Left ventricle myocardium inferior (tissue), 1 donor: ENCODE results near the gene LDB2. TPM values are rescaled to one million over a fixed set of nuclear protein-coding genes. Genes with fewer than 3 reads are reported as not detected.

Experiments
- DNase-seq: peaks from one replicate; pipeline ENCODE4 v3.0.0-alpha.2; 2020
- H3K27ac ChIP-seq: fragments of 200-600 bp; replicated peaks from 2 replicates; pipeline ENCODE4 v1.8.0; 2021
- H3K27me3 ChIP-seq: fragments of 200-600 bp; 2 replicates; pipeline ENCODE4 v1.8.0; 2021; ENCODE audit warnings: low read depth
- H3K36me3 ChIP-seq: fragments of 200-600 bp; 2 replicates; pipeline ENCODE4 v1.8.0; 2021
- H3K4me1 ChIP-seq: fragments of 200-600 bp; 2 replicates; pipeline ENCODE4 v1.8.0; 2021
- H3K4me3 ChIP-seq: fragments of 200-600 bp; 2 replicates; pipeline ENCODE4 v1.8.0; 2021; ENCODE audit warnings: mild to moderate bottlenecking, moderate library complexity
- H3K9me3 ChIP-seq: fragments of 200-600 bp; replicated peaks from 2 replicates; pipeline ENCODE4 v1.8.0; 2021
- intact Hi-C: fragments of 100-400 bp; cut with micrococcal nuclease; formaldehyde crosslinking; loops from one replicate; pipeline ENCODE4 v1.11.0; 2022
- total RNA-seq: library from RNA; stranded (reverse); fragmentation: NEBNext Ultra II Directional; extraction: Animal tissue kit (Norgen Biotek cat#: 25700); gene quantifications from one replicate; pipeline ENCODE4 v1.2.1, GENCODE V29; 2021
- TF ChIP-seq, protein P1 (sequence below): fragments of 200-600 bp; IDR thresholded peaks from 2 replicates; pipeline ENCODE4 v1.8.0; 2021; ENCODE audit warnings: antibody characterized with exemption, mild to moderate bottlenecking, borderline replicate concordance
- donor health status: DM: no; HTN: yes; CAD: no; lungs with severe emphysema.

LDB2 gene
- total RNA-seq, 1 donor from 2014 or later: 29.6 TPM

DNA sequence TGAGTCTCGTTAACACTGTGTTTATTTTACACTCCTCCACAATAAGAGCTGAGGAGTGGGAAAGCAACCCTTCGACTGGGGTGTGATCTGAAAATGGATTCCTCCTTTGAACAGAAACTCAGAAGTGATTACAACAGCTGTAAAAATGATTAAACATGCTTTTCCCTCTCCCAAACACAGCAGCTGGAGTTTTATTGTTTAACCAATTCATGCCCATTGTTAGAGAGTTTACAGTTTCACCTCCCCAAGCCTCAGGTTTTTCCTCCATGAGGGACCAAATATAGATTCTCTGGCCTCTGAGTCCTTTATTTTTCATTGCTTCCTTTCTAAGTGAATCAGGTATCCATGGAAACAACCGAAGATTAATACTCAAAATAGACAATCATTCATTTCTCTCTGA is 409.2 kb downstream of the LDB2 start:
- no peaks in the 10 kb centered on the region for H3K36me3 ChIP-seq
- H3K4me3 ChIP-seq: no peak overlapping the region
- no peak for DNase-seq
- no peaks in the 10 kb centered on the region for H3K4me1 ChIP-seq
- intact Hi-C loops: no loop called here
- H3K9me3 ChIP-seq: no peaks in the 10 kb centered on the region
- no peaks in the 10 kb centered on the region for H3K27me3 ChIP-seq
- TF ChIP-seq, protein P1, sequence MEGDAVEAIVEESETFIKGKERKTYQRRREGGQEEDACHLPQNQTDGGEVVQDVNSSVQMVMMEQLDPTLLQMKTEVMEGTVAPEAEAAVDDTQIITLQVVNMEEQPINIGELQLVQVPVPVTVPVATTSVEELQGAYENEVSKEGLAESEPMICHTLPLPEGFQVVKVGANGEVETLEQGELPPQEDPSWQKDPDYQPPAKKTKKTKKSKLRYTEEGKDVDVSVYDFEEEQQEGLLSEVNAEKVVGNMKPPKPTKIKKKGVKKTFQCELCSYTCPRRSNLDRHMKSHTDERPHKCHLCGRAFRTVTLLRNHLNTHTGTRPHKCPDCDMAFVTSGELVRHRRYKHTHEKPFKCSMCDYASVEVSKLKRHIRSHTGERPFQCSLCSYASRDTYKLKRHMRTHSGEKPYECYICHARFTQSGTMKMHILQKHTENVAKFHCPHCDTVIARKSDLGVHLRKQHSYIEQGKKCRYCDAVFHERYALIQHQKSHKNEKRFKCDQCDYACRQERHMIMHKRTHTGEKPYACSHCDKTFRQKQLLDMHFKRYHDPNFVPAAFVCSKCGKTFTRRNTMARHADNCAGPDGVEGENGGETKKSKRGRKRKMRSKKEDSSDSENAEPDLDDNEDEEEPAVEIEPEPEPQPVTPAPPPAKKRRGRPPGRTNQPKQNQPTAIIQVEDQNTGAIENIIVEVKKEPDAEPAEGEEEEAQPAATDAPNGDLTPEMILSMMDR: no peak
- H3K27ac ChIP-seq: no peak overlapping the region

DNA sequence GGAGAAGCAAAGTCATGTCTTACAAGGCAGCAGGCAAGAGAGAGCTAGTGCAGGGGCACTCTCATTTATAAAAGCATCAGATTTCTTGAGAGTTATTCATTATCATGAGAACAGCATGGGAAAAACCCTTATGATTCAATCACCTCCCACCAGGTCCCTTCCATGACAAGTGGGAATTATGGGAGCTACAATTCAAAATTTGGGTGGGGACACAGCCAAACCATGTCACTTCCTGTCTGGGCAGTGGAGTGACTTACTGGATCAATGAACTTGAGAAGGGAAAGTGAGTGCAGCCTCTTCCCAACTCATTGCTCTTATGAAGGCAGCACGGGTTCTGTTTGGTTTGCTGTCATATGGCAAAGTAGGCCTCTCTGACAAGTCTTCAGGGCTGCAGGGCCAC is 410.4 kb downstream of the LDB2 start:
- TF ChIP-seq, protein P1: no peak
- H3K36me3 ChIP-seq: no peaks in the 10 kb centered on the region
- intact Hi-C loops: no loop called here
- DNase-seq: no peak
- no peak overlapping the region for H3K27ac ChIP-seq
- H3K27me3 ChIP-seq: no peaks in the 10 kb centered on the region
- no peaks in the 10 kb centered on the region for H3K9me3 ChIP-seq
- H3K4me1 ChIP-seq: no peaks in the 10 kb centered on the region
- no peak overlapping the region for H3K4me3 ChIP-seq

DNA sequence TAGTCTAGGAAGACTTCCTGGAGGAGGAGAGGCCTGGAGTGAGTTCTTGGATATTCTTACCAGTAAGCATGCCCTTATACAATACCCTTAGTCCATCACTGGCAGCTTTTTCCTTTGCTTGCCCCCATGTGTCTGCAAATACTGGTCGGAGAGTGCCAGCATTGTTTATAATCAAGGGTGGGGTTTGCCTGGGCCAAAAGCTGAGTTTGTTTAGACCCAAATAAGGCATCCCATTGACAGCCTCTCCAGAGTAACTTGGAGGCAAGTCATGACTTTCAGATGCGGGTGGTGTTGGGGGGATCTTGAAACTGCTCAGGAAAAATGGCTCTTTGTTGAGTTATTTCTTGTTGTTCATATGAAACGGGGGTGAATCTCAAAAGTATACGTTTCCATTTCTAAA is 413.7 kb downstream of the LDB2 start:
- TF ChIP-seq, protein P1: no peak
- Histone ChIP-seq H3K27me3 (no peaks in the 10 kb centered on the region), H3K9me3 (no peaks in the 10 kb centered on the region), H3K4me3 (no peak overlapping the region), H3K36me3 (no peaks in the 10 kb centered on the region), H3K4me1 (peaks cover 6% of the 10 kb centered on the region), H3K27ac (no peak overlapping the region)
- intact Hi-C loops: no loop called here
- no peak for DNase-seq

DNA sequence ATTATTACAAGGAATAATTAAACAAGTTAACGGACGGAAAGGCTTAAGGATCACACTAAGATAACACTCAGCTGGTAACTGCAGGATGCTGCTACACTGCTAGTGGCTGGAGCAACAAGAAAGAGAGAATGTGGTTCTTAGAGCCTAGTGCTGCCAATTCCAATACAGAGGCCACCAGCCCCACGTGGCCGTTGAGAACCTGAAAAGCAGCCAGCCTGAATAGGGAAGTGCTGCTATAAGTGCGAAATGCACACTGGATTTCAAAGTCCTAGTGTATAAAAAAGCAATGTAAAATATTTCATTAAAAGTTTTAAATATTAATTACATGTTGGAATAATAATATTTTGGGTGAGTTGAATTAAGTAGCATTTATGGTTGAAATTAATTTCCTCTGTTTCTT is 414.9 kb downstream of the LDB2 start:
- Histone ChIP-seq H3K4me1 (peaks cover 6% of the 10 kb centered on the region), H3K36me3 (no peaks in the 10 kb centered on the region), H3K27me3 (no peaks in the 10 kb centered on the region), H3K9me3 (no peaks in the 10 kb centered on the region), H3K4me3 (no peak overlapping the region), H3K27ac (no peak overlapping the region)
- DNase-seq: no peak
- TF ChIP-seq, protein P1: no peak
- intact Hi-C loops: no loop called here

DNA sequence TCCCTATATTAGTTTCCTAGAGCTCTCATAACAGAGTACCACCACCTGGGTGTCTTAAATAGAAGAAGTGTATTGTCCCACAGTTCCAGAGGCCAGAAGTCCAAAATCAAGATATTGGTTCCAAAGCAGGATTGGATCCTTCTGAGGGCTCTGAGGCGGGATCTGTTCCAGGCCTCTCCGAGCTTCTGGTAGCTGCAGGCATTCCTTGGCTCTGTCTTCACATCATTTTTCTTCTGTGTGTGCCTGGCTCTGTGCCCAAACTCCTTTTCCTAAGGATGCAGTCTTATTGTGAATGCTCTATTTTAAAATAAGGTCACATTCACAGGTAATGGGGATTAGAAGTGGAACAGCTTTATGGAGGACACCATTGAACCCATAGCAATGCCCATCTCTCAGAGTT is 418.4 kb downstream of the LDB2 start:
- H3K4me1 ChIP-seq: peaks cover 6% of the 10 kb centered on the region
- no peaks in the 10 kb centered on the region for H3K36me3 ChIP-seq
- H3K27ac ChIP-seq: no peak overlapping the region
- intact Hi-C loops: no loop called here
- TF ChIP-seq, protein P1: no peak
- DNase-seq: no peak
- H3K4me3 ChIP-seq: no peak overlapping the region
- H3K9me3 ChIP-seq: peaks cover 12% of the 10 kb centered on the region
- no peaks in the 10 kb centered on the region for H3K27me3 ChIP-seq

DNA sequence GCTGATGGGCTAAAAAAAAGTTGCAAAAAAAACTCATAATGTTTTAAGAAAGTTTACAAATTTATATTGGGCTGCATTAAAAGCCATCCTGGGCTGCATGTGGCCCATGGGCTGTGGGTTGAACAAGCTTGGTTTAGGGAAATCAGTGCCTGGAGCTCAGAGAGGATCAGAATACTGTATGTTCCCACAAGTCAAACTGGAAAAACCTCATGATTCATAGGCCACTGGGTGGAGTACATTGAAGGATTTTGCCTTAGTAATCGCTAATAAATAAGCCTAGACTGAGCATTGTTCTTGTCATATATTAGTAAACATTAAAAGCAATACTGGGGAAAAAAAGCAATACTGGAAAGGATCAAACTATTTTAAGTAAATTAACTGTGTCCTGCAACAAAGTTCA is 425.9 kb downstream of the LDB2 start:
- Histone ChIP-seq H3K27ac (no peak overlapping the region), H3K27me3 (no peaks in the 10 kb centered on the region), H3K4me1 (no peaks in the 10 kb centered on the region), H3K36me3 (no peaks in the 10 kb centered on the region), H3K9me3 (peaks cover 44% of the 10 kb centered on the region), H3K4me3 (no peak overlapping the region)
- TF ChIP-seq, protein P1: no peak
- no peak for DNase-seq
- intact Hi-C loops: no loop called here
